Right lung (tissue), 5 donors: ENCODE results near the gene ASPN. TPM values are rescaled to one million over a fixed set of nuclear protein-coding genes. Genes with fewer than 3 reads are reported as not detected.
"Not testable (repeated sequence)": the region's sequence is repeated elsewhere in the genome, so short reads cannot be mapped to it uniquely, and the experiment has no call there.

Source experiments
- DNase-seq, 2 donors: peaks; one replicate each; pipeline ENCODE4 v3.0.0-alpha.2; 2013
- polyA plus RNA-seq, 5 donors: library from polyadenylated mRNA; unstranded; fragments of 120-200 nt; gene quantifications; one replicate each; pipeline versions ENCODE4 v1.2.1 to v1.2.3, GENCODE V29; 2013; ENCODE audit warnings: inconsistent platforms in 1 of 5, low replicate concordance in 1 of 5; ENCODE audit not compliant: insufficient read length in 5 of 5, insufficient read depth in 1 of 5

ASPN gene
- polyA plus RNA-seq, 5 donors = 5.8 to 13.9 (median 7.4) TPM

- DNase-seq = no peak
These were observed 59.5 kb downstream of the ASPN start for GRCh38 chr9:92422611-92423338.

- no peak for DNase-seq
These were observed 67.7 kb downstream of the ASPN start for GRCh38 chr9:92414566-92414965.

DNA sequence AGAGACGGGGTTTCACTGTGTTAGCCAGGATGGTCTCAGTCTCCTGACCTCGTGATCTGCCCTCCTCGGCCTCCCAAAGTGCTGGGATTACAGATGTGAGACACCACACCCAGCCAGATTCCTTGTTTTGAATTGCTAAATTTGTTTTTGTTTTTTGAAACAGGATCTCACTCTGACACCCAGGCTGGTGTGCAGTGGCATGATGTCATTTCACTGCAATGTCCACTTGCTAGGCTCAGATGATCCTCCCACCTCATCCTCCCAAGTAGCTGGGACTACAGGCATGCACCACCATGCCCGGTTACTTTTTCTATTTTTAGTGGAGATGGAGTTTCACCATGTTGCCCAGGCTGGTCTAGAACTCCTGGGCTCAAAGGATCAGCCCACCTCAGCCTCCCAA, 71.1 kb downstream of the ASPN start:
- not testable (repeated sequence) for DNase-seq

DNA sequence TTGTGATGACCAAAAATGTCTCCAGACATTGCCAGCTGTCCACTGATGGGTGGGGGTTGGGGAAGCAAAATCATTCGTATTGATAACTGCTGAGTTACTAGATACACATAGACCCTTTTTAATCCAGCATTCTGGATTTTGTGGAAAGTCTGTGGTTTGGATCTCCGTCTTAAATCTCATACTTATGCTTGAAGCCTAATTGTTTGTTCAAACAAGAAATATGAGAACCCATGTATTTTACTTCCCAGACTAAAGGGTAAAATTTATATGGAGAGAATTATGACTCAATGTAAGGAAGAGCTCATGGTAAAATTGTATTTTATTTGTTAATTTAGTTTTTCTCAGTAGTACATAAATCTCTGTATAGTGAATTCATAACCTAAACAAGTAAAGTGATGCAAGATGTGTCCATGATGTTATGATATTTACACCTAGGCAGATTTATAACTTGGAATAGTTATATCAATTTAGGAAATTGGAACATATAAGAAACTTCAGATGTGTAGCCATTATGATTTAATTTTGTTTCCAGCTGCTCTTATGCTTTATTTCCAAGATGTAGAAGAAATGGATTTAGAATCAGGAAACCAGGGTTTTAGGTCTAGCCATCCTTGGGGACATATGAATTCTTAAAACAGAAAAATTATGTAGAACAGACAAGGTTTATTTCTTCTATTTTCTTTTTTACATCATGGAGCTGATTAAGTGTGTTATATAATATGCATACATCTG, 73.4 kb downstream of the ASPN start:
- no peak for DNase-seq

DNA sequence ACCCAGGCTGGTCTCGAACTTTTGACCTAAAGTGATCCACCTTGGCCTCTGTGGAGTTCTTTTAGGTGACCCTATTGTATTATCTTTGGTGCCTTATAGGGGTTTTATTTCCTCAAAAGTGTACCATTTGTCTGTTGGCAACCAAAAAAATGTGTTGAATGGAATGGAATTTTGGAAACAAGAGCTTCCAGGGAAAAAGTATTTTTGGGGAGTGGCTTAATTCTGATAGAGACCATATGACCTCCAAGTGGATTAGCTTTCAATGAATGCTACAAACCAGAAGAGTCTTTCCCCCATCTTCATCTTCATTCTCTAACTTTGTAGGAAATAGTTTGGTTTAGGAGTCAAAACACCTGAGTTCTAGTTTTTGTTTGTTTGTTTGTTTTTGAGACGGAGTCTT, 74.5 kb downstream of the ASPN start:
- DNase-seq = no peak

- no peak for DNase-seq
These were observed 75.8 kb downstream of the ASPN start for GRCh38 chr9:92406477-92406876.

Other genes starting within 250 kb of the ASPN start
- 10 to 100 TPM; 71.8 to 92.2 (median 85.6) TPM for gene IARS1, start 188.8 kb downstream of the ASPN start, polyA plus RNA-seq
- gene NOL8, start 157.2 kb downstream of the ASPN start, polyA plus RNA-seq = 10 to 100 TPM; 40.5 to 61.8 (median 57.9) TPM
- gene CENPP, start 156.6 kb downstream of the ASPN start, polyA plus RNA-seq = 1 to 10 TPM; 3.5 to 7.0 (median 5.9) TPM
- gene OGN, start 77.9 kb downstream of the ASPN start, polyA plus RNA-seq = 100 to 1,000 TPM; 136 to 201 (median 147) TPM
- gene OMD, start 58.0 kb downstream of the ASPN start, polyA plus RNA-seq = 1 to 10 TPM in 4 of 5 donors, under 1 TPM in 1; 0.85 to 1.4 (median 1.2) TPM
- gene ECM2, start 53.5 kb upstream of the ASPN start, polyA plus RNA-seq = 10 to 100 TPM; 35.4 to 62.1 (median 47.5) TPM
- 10 to 100 TPM in 2 of 5 donors, 1 to 10 TPM in 3; 8.8 to 10.8 (median 9.5) TPM for gene IPPK, start 187.6 kb upstream of the ASPN start, polyA plus RNA-seq